ENCODE data around the gene GRPEL1.

The GRPEL1 gene

DNA sequence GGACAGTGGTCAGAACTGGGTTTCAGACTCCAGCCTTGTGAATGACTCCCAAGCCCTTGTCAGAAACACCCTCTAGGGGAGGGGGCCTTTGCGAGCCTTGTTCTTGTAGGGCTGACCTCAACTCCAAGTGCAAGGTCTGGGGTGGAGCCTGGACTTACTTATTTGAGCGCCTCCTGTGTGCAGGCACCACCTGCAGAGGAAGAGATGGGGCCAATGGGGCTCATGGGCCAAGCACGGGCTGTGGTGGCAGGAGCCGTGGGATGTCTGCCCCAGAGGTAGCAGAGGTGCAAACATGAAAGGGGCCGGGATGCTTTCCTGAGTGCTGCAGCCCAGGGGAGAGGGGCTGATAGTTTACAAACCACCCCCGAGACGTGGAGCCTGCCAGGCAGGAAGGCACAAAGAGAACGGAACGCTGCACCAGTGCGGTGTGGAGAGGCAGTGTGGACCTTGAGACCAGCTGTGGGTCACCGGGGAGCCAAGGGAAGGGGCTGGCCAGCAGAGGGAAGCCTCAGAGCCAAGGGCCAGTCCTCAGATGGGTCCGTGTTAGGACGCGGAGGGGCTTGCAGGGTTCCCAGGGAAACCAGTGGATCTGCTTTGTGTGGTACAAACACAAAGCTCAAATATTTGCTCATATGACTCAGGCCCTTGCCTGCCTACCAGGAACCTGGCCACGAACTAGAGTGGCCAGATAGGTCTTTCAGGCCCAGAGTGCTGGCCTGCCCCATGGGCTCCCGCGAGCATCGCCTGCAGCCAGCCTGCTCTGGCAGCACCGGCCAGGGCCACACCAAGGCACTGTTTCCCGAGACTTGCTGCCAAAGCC, 33.4 kb downstream of the GRPEL1 start:
- DNase-seq (ENCODE audit: low read depth, low spot score) = no peak
- Histone ChIP-seq H3K36me3 (ENCODE audit: control insufficient read depth, insufficient read depth, low read length) (peaks cover 4% of the 10 kb centered on the region), H3K27me3 (ENCODE audit: control insufficient read depth, insufficient read depth, low read length) (no peaks in the 10 kb centered on the region), H3K4me3 (ENCODE audit: low read length) (no peak overlapping the region), H3K4me1 (ENCODE audit: control insufficient read depth, insufficient read depth, low read length) (no peaks in the 10 kb centered on the region), H3K9me3 (ENCODE audit: control insufficient read depth, insufficient read depth, low read length) (no peaks in the 10 kb centered on the region), H3K27ac (ENCODE audit: low read length) (no peak overlapping the region)
- no CpG with 5 or more reads among the region's 20 CpGs for WGBS (ENCODE audit: insufficient coverage, insufficient read length)

- DNase-seq (ENCODE audit: low read depth, low spot score) = no peak
- Histone ChIP-seq H3K4me3 (ENCODE audit: low read length) (no peak overlapping the region), H3K27me3 (ENCODE audit: control insufficient read depth, insufficient read depth, low read length) (no peaks in the 10 kb centered on the region), H3K9me3 (ENCODE audit: control insufficient read depth, insufficient read depth, low read length) (no peaks in the 10 kb centered on the region), H3K4me1 (ENCODE audit: control insufficient read depth, insufficient read depth, low read length) (no peaks in the 10 kb centered on the region), H3K27ac (ENCODE audit: low read length) (no peak overlapping the region), H3K36me3 (ENCODE audit: control insufficient read depth, insufficient read depth, low read length) (peaks cover 9% of the 10 kb centered on the region)
- WGBS (ENCODE audit: insufficient coverage, insufficient read length) = no CpG with 5 or more reads among the region's 8 CpGs
Measured at GRCh38 chr4:7032596-7032995, 35.3 kb downstream of the GRPEL1 start.

GRCh38 chr4:7031558-7032449, 36.1 kb downstream of the GRPEL1 start:
- peaks cover 14% of the 10 kb centered on the region for H3K36me3 ChIP-seq (ENCODE audit: control insufficient read depth, insufficient read depth, low read length)
- H3K27me3 ChIP-seq (ENCODE audit: control insufficient read depth, insufficient read depth, low read length) = no peaks in the 10 kb centered on the region
- no peak overlapping the region for H3K4me3 ChIP-seq (ENCODE audit: low read length)
- DNase-seq (ENCODE audit: low read depth, low spot score) = no peak
- no CpG with 5 or more reads among the region's 35 CpGs for WGBS (ENCODE audit: insufficient coverage, insufficient read length)
- no peaks in the 10 kb centered on the region for H3K4me1 ChIP-seq (ENCODE audit: control insufficient read depth, insufficient read depth, low read length)
- no peaks in the 10 kb centered on the region for H3K9me3 ChIP-seq (ENCODE audit: control insufficient read depth, insufficient read depth, low read length)
- no peak overlapping the region for H3K27ac ChIP-seq (ENCODE audit: low read length)

DNA sequence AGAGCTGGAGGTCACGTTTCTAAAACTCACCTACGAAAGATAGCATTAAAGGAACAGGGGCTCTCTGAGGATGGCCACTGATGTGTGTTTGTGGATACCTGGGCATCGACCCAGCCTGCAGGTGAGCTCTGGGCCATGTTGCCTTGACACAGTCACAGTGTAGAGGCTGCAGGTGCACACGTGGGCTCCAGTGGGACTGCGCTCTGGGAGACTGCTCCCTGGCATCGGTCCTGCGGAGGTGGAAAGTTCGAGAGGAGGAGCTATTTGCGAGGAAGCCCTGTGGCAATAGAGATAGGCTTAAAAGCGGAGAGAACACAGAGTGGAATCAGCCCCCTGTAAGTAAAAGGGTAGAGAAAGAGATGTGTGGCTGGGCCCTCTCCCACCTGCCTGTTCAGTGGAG, 37.0 kb downstream of the GRPEL1 start:
- Histone ChIP-seq H3K36me3 (ENCODE audit: control insufficient read depth, insufficient read depth, low read length) (peaks cover 14% of the 10 kb centered on the region), H3K27me3 (ENCODE audit: control insufficient read depth, insufficient read depth, low read length) (no peaks in the 10 kb centered on the region), H3K9me3 (ENCODE audit: control insufficient read depth, insufficient read depth, low read length) (no peaks in the 10 kb centered on the region), H3K27ac (ENCODE audit: low read length) (no peak overlapping the region), H3K4me3 (ENCODE audit: low read length) (no peak overlapping the region), H3K4me1 (ENCODE audit: control insufficient read depth, insufficient read depth, low read length) (no peaks in the 10 kb centered on the region)
- no peak for DNase-seq (ENCODE audit: low read depth, low spot score)
- WGBS (ENCODE audit: insufficient coverage, insufficient read length) = no CpG with 5 or more reads among the region's 10 CpGs

GRCh38 chr4:7029921-7030320, 37.9 kb downstream of the GRPEL1 start:
- Histone ChIP-seq H3K4me3 (ENCODE audit: low read length) (no peak overlapping the region), H3K36me3 (ENCODE audit: control insufficient read depth, insufficient read depth, low read length) (peaks cover 18% of the 10 kb centered on the region)
- WGBS (ENCODE audit: insufficient coverage, insufficient read length) = no CpG with 5 or more reads among the region's 10 CpGs

DNA sequence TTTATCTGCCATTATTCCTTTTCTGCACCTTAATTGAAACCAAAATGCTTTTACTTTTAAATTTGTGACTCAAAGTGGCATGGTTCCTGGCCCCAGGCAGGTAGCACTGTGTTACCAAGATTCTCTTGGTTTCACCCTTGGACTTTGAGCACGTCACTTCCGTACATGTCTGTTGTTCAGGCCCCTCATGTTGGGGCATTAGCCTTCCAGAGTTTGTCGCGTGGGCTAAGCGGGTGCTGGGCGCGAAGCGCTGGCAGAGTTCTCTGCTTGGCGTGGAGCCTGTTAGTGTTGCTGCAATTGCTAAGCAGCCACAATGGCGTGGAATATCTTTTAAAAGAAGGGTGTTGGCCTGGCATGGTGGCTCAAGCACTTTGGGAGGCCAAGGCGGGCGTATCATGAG, 38.7 kb downstream of the GRPEL1 start:
- Histone ChIP-seq H3K36me3 (ENCODE audit: control insufficient read depth, insufficient read depth, low read length) (peaks cover 18% of the 10 kb centered on the region), H3K4me3 (ENCODE audit: low read length) (no peak overlapping the region), H3K9me3 (ENCODE audit: control insufficient read depth, insufficient read depth, low read length) (no peaks in the 10 kb centered on the region), H3K27me3 (ENCODE audit: control insufficient read depth, insufficient read depth, low read length) (no peaks in the 10 kb centered on the region), H3K27ac (ENCODE audit: low read length) (no peak overlapping the region), H3K4me1 (ENCODE audit: control insufficient read depth, insufficient read depth, low read length) (no peaks in the 10 kb centered on the region)
- no CpG with 5 or more reads among the region's 12 CpGs for WGBS (ENCODE audit: insufficient coverage, insufficient read length)
- DNase-seq (ENCODE audit: low read depth, low spot score) = no peak

More at GRCh38 chr4:7029921-7030320, 37.9 kb downstream of the GRPEL1 start:
- H3K27ac ChIP-seq (ENCODE audit: low read length) = no peak overlapping the region
- no peaks in the 10 kb centered on the region for H3K9me3 ChIP-seq (ENCODE audit: control insufficient read depth, insufficient read depth, low read length)
- H3K27me3 ChIP-seq (ENCODE audit: control insufficient read depth, insufficient read depth, low read length) = no peaks in the 10 kb centered on the region
- no peaks in the 10 kb centered on the region for H3K4me1 ChIP-seq (ENCODE audit: control insufficient read depth, insufficient read depth, low read length)
- no peak for DNase-seq (ENCODE audit: low read depth, low spot score)

- peaks cover 18% of the 10 kb centered on the region for H3K36me3 ChIP-seq (ENCODE audit: control insufficient read depth, insufficient read depth, low read length)
Measured at GRCh38 chr4:7027913-7028312, 40.0 kb downstream of the GRPEL1 start.

GRCh38 chr4:7027284-7027683, 40.6 kb downstream of the GRPEL1 start:
- no peaks in the 10 kb centered on the region for H3K27me3 ChIP-seq (ENCODE audit: control insufficient read depth, insufficient read depth, low read length)
- H3K27ac ChIP-seq (ENCODE audit: low read length) = no peak overlapping the region
- H3K4me3 ChIP-seq (ENCODE audit: low read length) = no peak overlapping the region
- no peak for DNase-seq (ENCODE audit: low read depth, low spot score)
- 100% methylated on average over 7 of the region's 7 CpGs for WGBS (ENCODE audit: insufficient coverage, insufficient read length)
- no peaks in the 10 kb centered on the region for H3K9me3 ChIP-seq (ENCODE audit: control insufficient read depth, insufficient read depth, low read length)
- no peaks in the 10 kb centered on the region for H3K4me1 ChIP-seq (ENCODE audit: control insufficient read depth, insufficient read depth, low read length)
- peaks cover 21% of the 10 kb centered on the region for H3K36me3 ChIP-seq (ENCODE audit: control insufficient read depth, insufficient read depth, low read length)

More at GRCh38 chr4:7027913-7028312, 40.0 kb downstream of the GRPEL1 start:
- H3K4me3 ChIP-seq (ENCODE audit: low read length) = no peak overlapping the region
- H3K27me3 ChIP-seq (ENCODE audit: control insufficient read depth, insufficient read depth, low read length) = no peaks in the 10 kb centered on the region
- no peak overlapping the region for H3K27ac ChIP-seq (ENCODE audit: low read length)
- DNase-seq (ENCODE audit: low read depth, low spot score) = no peak
- no peaks in the 10 kb centered on the region for H3K4me1 ChIP-seq (ENCODE audit: control insufficient read depth, insufficient read depth, low read length)
- no peaks in the 10 kb centered on the region for H3K9me3 ChIP-seq (ENCODE audit: control insufficient read depth, insufficient read depth, low read length)
- 100% methylated on average over 4 of the region's 5 CpGs for WGBS (ENCODE audit: insufficient coverage, insufficient read length)

DNA sequence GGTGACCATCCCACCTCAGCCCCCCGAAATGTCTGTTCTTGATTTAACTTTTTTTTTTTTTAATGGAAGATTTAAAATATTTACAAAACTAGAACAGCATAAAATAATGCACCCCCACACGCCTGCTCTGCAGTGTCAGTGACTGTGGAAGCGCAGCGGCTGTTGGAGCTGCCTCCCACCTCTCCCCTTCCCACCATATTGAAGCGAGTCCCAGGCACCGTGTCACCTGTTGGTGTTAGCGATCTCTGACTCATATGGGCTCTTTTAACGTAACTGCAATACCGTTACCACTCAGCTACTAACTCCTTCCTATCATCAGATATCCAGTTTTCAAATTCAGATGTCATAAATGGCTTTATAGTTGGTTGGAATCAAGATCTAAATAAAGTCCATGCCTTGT, 41.8 kb downstream of the GRPEL1 start:
- no peak overlapping the region for H3K27ac ChIP-seq (ENCODE audit: low read length)
- no peaks in the 10 kb centered on the region for H3K9me3 ChIP-seq (ENCODE audit: control insufficient read depth, insufficient read depth, low read length)
- no peaks in the 10 kb centered on the region for H3K27me3 ChIP-seq (ENCODE audit: control insufficient read depth, insufficient read depth, low read length)
- no peak for DNase-seq (ENCODE audit: low read depth, low spot score)
- H3K4me3 ChIP-seq (ENCODE audit: low read length) = no peak overlapping the region
- no CpG with 5 or more reads among the region's 9 CpGs for WGBS (ENCODE audit: insufficient coverage, insufficient read length)
- peaks cover 24% of the 10 kb centered on the region for H3K36me3 ChIP-seq (ENCODE audit: control insufficient read depth, insufficient read depth, low read length)
- no peaks in the 10 kb centered on the region; the same call in 1 of the 2 replicates for H3K4me1 ChIP-seq (ENCODE audit: control insufficient read depth, insufficient read depth, low read length)

DNA sequence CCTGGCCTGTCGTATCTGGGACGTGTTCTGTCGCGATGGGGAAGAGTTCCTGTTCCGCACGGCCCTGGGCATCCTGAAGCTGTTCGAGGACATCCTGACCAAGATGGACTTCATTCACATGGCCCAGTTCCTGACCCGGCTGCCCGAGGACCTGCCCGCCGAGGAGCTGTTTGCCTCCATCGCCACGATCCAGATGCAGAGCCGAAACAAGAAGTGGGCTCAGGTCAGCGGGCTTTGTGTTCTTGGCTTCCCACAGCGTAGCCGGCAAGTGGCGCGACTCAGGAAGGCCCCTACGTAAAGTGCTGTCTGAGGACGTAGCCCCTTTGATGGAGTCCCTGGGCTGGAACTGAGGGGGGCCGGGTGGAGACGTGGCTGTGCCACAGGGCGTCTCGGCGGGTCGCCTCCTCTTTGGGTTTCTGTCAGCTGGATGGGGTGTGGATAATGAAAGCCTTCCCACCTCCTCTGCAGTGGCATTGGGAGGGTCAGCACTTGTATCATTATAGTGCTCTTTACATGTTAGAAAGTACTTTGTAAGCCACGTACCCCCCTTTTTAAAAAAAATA, 42.7 kb downstream of the GRPEL1 start:
- Histone ChIP-seq H3K27me3 (ENCODE audit: control insufficient read depth, insufficient read depth, low read length) (no peaks in the 10 kb centered on the region), H3K4me3 (ENCODE audit: low read length) (no peak overlapping the region), H3K36me3 (ENCODE audit: control insufficient read depth, insufficient read depth, low read length) (peaks cover 22% of the 10 kb centered on the region), H3K27ac (ENCODE audit: low read length) (no peak overlapping the region), H3K4me1 (ENCODE audit: control insufficient read depth, insufficient read depth, low read length) (no peaks in the 10 kb centered on the region; the same call in 1 of the 2 replicates), H3K9me3 (ENCODE audit: control insufficient read depth, insufficient read depth, low read length) (no peaks in the 10 kb centered on the region)
- DNase-seq (ENCODE audit: low read depth, low spot score) = no peak
- no CpG with 5 or more reads among the region's 28 CpGs for WGBS (ENCODE audit: insufficient coverage, insufficient read length)

All from iPS DF 6.9 (cell line).